Activated naive CD4-positive, alpha-beta T cell treated with anti-CD3 and anti-CD28 coated beads, Interleukin-2, amount 50 U/mL, for 72 hours (primary cell): Measurements from ENCODE around the gene SELENOP. TPM values are rescaled to one million over a fixed set of nuclear protein-coding genes. Genes with fewer than 3 reads are reported as not detected.

Source experiments
- ATAC-seq, 2 donors: fragments of 150-1000 bp; cut with Tn5 transposase; 2 replicates each; pipeline ENCODE4 v1.10.0; 2021; ENCODE audit warnings: mild to moderate bottlenecking in 2 of 2, moderate library complexity in 2 of 2
- DNase-seq, 2 donors: peaks; one replicate each; pipeline ENCODE4 v3.0.0; 2021 to 2022; ENCODE audit warnings: low spot score in 2 of 2
- H3K27ac Mint-ChIP-seq, 2 donors: one replicate each; pipeline ENCODE4 v1.8.0; 2022; ENCODE audit warnings: mild to moderate bottlenecking in 2 of 2, mixed read lengths in 2 of 2
- H3K36me3 Mint-ChIP-seq, 2 donors: one replicate each; pipeline ENCODE4 v1.8.0; 2022; ENCODE audit warnings: mixed read lengths in 2 of 2
- H3K9me3 Mint-ChIP-seq, 2 donors: one replicate each; pipeline ENCODE4 v1.8.0; 2022; ENCODE audit warnings: mixed read lengths in 2 of 2
- total RNA-seq, 2 donors: library from RNA; stranded (reverse); gene quantifications; one replicate each; pipeline ENCODE4 v1.2.3, GENCODE V29; 2022

Gene SELENOP
- total RNA-seq, 2 donors from 2014 or later, result not detected

DNA sequence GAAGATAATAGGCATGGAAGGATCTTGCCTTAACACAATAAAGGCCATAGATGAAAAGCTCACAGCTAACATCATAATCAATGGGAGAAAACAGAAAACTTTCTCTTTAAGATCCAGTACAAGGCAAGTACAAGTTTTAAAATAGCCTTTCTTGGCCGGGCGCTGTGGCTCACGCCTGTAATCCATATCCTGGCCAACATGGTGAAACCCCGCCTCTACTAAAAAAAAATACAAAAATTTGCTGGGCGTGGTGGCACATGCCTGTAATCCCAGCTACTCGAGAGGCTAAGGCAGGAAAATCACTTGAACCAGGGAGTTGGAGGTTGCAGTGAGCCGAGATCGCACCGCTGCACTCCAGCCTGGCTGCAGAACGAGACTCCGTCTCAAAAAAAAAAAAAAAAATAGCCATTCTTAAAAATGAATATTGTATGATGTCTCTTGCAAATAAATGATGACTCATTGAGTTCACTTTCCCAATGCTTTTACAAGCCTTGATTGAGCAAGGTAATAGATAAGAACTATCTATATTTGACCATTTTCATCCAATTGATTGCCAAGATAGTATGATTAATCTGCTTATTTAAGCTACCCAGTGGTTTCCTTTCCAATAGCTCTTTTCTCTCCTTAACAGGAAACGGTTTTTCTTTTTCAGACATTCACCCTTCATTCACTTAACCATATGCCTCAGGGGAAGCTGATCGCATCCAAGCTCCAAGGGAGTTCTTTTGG is 39.3 kb downstream of the SELENOP start:
- H3K27ac Mint-ChIP-seq, result no peak overlapping the region
- no peak for ATAC-seq
- DNase-seq, result no peak

DNA sequence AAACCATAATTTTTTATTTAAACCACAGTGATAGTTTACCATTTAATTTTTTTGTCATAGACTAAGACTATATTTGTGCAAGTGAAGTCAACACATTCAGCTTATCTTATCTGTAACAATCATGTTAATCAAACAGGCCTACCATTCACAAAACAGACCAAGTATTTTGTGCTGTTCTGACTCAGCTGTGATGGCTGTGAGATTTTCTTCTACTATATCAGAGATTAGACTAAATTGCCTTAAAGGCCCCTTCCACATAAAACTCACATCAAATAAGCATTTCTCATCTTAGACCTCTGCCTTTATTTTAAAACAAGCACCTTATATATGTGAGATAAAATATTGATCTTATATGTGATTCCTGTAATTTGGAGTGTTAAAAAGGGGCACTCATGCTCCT is 41.7 kb downstream of the SELENOP start:
- H3K9me3 Mint-ChIP-seq, result no peaks in the 10 kb centered on the region
- no peak for ATAC-seq
- H3K27ac Mint-ChIP-seq, result no peak overlapping the region
- H3K36me3 Mint-ChIP-seq, result no peaks in the 10 kb centered on the region
- DNase-seq, result no peak

More for the DNA sequence above, 39.3 kb downstream of the SELENOP start:
- Mint-ChIP-seq H3K9me3 (no peaks in the 10 kb centered on the region), H3K36me3 (no peaks in the 10 kb centered on the region)

DNA sequence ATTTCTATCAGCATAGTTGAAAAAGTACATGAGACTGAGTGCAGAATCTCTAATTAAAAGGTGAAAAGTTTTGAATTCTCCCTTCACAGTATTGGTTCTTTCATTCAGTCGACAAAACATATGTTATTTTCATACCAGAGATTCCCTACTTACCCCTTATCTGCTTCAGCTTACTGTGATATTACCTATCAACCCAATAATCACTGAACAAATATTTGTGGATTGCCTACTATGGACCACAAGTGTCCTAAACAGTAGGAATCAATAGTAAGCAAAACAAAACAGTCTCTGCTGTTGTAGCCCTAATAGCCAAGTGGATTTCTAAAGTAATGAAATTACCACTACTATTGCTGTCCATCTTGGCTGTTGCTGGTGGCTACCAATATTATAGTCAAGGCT is 43.6 kb downstream of the SELENOP start:
- DNase-seq, result no peak
- H3K27ac Mint-ChIP-seq, result no peak overlapping the region
- H3K36me3 Mint-ChIP-seq, result no peaks in the 10 kb centered on the region
- ATAC-seq, result no peak
- H3K9me3 Mint-ChIP-seq, result no peaks in the 10 kb centered on the region

DNA sequence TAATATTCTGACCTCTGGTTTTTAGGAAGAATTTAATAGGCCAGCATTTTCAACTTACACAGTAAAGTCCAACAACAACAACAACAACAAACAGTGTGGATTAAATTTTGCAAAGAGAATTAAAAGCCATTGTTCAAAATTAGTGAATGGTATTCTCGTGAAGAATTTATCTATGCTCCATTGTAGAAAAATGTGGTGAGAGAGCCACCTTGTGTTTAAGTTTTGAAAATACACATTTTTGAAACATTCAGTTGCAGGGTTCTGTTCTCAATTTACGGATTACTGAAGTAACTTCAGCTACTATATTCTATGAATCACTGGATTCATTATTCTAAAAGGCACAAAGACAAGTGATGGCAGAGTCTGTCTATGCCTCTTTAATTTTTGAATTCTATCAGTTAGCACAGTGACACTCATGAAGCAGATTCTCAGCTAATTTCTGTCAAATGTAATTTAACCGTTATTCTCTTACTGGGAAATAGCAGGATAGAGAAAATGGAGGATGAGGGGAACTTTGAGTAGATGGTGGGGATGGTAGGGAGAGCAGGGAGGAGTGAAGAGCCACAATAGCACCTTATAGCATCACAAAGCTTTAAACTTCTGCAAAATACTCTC is 44.1 kb downstream of the SELENOP start:
- no peaks in the 10 kb centered on the region for H3K9me3 Mint-ChIP-seq
- ATAC-seq (no peak), DNase-seq (no peak)
- no peaks in the 10 kb centered on the region for H3K36me3 Mint-ChIP-seq
- no peak overlapping the region for H3K27ac Mint-ChIP-seq

DNA sequence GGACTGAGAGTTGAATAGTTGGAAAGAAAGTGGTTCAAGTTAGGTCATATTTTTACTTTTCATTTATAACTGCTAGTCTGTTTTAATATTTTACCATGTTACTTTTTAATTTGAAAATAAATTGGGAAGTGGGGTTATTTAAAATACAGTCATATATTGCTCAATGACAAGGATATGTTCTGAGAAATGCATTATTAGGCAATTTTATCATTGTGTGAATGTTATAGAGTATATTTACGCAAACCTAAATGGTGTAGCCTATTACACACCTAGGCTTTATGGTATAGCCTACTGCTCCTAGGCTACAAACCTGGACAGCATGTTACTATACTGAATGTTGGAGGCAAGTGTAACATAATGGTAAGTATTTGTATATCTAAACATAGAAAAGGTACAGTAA is 49.9 kb downstream of the SELENOP start:
- Mint-ChIP-seq H3K9me3 (no peaks in the 10 kb centered on the region), H3K27ac (no peak overlapping the region), H3K36me3 (no peaks in the 10 kb centered on the region)
- DNase-seq, result no peak
- no peak for ATAC-seq

DNA sequence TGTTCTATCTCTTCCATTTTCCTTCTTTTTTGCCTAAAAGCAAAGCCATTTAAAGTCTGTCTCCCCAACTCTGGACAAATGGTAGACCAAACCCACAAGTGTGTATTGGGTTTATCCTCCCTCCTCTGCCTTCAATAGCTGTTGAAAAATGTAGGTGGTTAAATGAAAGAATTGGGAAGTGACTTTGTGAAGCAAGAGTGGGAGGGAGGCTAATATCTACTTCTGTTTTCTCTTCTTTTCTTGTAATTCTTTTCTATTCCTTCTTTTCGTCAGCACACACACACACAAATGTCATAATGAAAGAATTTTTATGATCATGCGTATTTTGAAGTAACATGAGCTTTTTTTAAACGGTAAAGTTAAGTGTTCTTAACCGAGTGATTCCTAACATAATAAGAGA is 51.3 kb downstream of the SELENOP start:
- DNase-seq, result no peak
- H3K9me3 Mint-ChIP-seq, result no peaks in the 10 kb centered on the region
- ATAC-seq, result no peak
- H3K36me3 Mint-ChIP-seq, result no peaks in the 10 kb centered on the region
- no peak overlapping the region for H3K27ac Mint-ChIP-seq

DNA sequence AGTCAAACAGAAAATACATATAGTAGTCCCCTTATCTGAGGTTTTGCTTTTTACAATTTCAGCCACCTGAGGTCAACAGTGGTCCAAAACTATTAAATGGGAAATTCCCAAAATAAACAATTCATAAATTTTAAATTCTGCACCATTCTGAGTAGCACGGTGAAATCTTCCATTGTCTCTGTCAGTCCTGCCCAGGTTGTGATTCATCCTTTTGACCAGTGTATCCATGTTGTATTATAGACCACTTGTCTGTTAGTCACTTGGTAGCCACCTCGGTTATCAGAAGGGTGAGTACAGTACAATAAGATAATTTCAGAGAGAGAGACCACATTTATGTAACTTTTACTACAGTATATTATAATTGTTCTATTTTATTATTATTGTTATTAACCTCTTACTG is 52.2 kb downstream of the SELENOP start:
- no peaks in the 10 kb centered on the region for H3K9me3 Mint-ChIP-seq
- DNase-seq (no peak), ATAC-seq (no peak)
- no peaks in the 10 kb centered on the region for H3K36me3 Mint-ChIP-seq
- H3K27ac Mint-ChIP-seq, result no peak overlapping the region

DNA sequence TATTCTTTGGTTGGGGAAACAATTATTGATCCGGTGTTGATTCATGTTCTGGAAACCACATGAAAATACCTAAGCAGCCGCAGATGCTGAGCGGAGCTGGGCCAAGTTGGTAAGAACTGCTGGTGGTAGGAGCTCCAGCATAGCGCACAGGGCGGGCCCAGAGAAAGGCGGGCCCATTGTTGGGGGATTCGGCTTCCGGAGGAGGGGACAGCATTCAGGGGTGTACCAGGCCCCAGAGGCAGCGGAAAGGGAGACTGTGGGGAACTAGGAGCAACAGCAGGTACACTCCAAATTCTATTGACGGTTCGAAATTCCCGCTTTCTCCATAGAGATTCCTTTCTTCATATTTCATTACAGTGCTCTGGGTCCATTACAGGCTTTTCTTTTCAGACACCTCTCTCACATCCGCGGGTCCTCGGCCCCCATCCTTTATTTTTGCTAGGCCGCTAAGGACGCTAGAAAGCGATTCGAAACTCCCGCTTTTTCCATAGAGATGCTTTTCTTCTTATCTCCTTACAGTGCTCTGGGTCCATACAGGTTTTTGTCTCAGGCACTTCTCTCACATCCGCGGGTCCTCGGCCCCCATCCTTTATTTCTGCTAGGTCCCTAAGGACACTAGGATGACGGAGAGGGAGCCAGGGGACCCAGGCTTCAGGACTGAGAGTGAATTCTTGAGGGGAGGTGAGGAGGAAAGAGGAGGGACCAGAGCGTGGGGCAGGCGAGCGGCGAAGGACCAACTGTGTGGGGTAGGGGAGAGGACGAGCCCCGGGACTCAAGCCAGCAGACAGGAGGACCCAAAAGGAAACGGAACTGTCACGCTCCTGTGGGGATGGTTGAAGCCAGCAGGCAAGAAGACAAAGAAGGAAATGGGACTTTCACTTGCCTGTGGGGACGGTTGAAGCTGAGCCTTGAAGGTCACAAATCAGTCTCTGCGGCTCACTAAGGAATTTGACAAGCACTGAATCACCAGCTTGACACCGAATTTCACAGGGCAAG is 54.8 kb downstream of the SELENOP start, which contains the start of gene CCDC152:
Gene CCDC152 (plus strand): TSS at position 213 of the 996 bp plus-strand sequence. CDS start 2,304 bp downstream, outside the sequence.
- no peaks in the 10 kb centered on the region for H3K9me3 Mint-ChIP-seq
- peak; percentile 59 for DNase-seq
- ATAC-seq, result peak; percentile 89 to 99
- H3K36me3 Mint-ChIP-seq, result no peaks in the 10 kb centered on the region
- peak within 1 kb of the TSS; percentile 63 to 79 for H3K27ac Mint-ChIP-seq

DNA sequence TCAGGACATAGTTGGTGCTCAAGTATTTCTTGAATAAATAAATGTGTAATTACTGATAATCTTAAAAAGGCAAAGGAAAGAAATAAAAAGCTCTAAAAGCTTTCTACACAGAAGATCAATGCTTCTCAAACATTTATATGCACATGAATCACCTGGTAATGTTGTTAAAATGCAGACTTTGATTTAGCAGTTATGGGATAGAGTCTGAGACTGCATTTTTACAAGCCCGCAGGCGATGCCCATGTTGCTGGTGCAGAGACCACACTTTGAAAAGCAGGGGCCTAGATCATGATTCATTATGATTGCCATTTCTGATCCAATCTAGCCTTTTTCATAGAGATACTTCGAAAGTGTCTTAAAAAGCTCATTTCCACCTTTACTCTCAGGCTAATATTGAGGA is 58.6 kb downstream of the SELENOP start:
- Mint-ChIP-seq H3K9me3 (no peaks in the 10 kb centered on the region), H3K36me3 (no peaks in the 10 kb centered on the region), H3K27ac (no peak overlapping the region)
- DNase-seq (no peak), ATAC-seq (no peak)

DNA sequence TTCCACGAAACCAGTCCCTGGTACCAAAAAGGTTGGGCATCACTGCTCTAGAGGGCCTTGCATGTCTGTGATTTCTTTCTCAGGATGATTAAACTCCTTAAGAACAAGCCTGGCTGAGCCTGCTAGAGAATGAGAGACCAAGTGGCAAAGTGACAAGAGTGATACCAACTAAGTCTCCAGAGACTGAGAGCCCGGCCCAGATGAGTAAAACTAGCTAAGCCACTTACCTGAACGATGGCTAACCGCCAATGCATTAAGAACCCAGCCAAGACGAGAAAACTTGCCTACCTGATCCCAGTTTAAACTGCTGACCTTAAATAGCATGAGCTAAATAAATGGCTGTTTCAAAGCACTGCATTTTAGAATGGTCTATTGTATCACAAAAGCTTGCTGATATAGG is 60.6 kb downstream of the SELENOP start:
- no peak overlapping the region for H3K27ac Mint-ChIP-seq
- no peaks in the 10 kb centered on the region for H3K36me3 Mint-ChIP-seq
- no peaks in the 10 kb centered on the region for H3K9me3 Mint-ChIP-seq
- ATAC-seq (no peak), DNase-seq (no peak)

DNA sequence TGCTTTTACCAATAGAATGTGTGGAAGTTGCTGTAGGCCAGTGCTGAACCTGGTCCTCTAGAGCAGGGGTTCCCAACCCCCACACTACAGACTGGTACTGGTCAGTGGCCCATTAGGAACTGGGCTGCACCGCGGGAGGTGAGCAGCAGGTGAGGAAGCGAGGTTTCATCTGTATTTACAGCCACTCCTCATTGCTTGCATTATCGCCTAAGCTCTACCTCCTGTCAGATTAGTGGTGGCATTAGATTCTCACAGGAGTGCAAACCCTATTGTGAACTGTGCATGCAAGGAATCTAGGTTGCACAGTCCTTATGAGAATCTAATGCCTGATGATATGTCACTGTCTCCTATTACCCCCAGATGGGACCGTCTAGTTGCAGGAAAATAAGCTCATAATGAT is 61.2 kb downstream of the SELENOP start:
- DNase-seq, result no peak
- Mint-ChIP-seq H3K9me3 (no peaks in the 10 kb centered on the region), H3K36me3 (no peaks in the 10 kb centered on the region), H3K27ac (no peak overlapping the region)
- no peak for ATAC-seq

Other genes with a start within 250 kb of the SELENOP start
- gene CCDC152, start 55.1 kb downstream of the SELENOP start, total RNA-seq, result 1 to 10 TPM; 1.3 to 9.0 TPM
- gene ANXA2R, start 228.4 kb upstream of the SELENOP start, total RNA-seq, result 1 to 10 TPM; 5.3 to 8.4 TPM